Measurements from ENCODE around the gene CELF1.

DNA sequence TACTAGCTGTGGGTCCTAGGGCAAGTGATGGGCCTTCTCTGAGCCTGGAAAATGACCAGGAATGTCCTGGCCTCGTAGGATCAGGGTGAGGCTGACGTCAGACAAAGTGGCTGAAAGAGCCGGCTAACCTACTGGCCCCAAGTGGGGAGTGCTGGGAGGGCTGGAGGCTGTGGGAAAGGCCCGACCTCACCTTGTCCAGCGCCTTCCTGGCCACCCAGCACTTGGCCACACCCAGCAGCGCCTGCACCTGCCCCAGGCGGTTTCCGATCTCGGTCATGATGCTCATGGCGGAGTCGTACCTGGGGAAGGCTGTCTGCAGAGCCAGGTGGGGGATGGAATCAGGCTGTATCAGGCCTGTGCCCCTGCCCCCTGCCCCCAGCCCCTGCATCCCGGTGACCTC is 111.5 kb downstream of the CELF1 start:
- no peak for TF ChIP-seq MXI1 (IDR thresholded peaks at IDR 0.05; ENCODE audit: low read depth, low read length)
- no peak for TF ChIP-seq CEBPB (IDR thresholded peaks at IDR 0.05; ENCODE audit: borderline replicate concordance in 1 of 2, low read depth in 2 of 2, low read length in 2 of 2)
- TF ChIP-seq, protein P1, sequence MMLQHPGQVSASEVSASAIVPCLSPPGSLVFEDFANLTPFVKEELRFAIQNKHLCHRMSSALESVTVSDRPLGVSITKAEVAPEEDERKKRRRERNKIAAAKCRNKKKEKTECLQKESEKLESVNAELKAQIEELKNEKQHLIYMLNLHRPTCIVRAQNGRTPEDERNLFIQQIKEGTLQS (IDR thresholded peaks at IDR 0.05; ENCODE audit: borderline replicate concordance, extremely low read depth, low read depth, low read length), result no peak
- no peak for TF ChIP-seq EP300 (IDR thresholded peaks at IDR 0.05; ENCODE audit: borderline replicate concordance in 1 of 2, control insufficient read depth in 1 of 2, low read depth in 2 of 2, low read length in 2 of 2)
- TF ChIP-seq HDGF (IDR thresholded peaks at IDR 0.05), result no peak
- TF ChIP-seq, protein P2, sequence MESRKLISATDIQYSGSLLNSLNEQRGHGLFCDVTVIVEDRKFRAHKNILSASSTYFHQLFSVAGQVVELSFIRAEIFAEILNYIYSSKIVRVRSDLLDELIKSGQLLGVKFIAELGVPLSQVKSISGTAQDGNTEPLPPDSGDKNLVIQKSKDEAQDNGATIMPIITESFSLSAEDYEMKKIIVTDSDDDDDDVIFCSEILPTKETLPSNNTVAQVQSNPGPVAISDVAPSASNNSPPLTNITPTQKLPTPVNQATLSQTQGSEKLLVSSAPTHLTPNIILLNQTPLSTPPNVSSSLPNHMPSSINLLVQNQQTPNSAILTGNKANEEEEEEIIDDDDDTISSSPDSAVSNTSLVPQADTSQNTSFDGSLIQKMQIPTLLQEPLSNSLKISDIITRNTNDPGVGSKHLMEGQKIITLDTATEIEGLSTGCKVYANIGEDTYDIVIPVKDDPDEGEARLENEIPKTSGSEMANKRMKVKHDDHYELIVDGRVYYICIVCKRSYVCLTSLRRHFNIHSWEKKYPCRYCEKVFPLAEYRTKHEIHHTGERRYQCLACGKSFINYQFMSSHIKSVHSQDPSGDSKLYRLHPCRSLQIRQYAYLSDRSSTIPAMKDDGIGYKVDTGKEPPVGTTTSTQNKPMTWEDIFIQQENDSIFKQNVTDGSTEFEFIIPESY (IDR thresholded peaks at IDR 0.05), result no peak
- TF ChIP-seq, protein P3, sequence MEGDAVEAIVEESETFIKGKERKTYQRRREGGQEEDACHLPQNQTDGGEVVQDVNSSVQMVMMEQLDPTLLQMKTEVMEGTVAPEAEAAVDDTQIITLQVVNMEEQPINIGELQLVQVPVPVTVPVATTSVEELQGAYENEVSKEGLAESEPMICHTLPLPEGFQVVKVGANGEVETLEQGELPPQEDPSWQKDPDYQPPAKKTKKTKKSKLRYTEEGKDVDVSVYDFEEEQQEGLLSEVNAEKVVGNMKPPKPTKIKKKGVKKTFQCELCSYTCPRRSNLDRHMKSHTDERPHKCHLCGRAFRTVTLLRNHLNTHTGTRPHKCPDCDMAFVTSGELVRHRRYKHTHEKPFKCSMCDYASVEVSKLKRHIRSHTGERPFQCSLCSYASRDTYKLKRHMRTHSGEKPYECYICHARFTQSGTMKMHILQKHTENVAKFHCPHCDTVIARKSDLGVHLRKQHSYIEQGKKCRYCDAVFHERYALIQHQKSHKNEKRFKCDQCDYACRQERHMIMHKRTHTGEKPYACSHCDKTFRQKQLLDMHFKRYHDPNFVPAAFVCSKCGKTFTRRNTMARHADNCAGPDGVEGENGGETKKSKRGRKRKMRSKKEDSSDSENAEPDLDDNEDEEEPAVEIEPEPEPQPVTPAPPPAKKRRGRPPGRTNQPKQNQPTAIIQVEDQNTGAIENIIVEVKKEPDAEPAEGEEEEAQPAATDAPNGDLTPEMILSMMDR (IDR thresholded peaks at IDR 0.05 in 2 of 3, conservative IDR thresholded peaks at IDR 0.05 in 1 of 3; ENCODE audit: control insufficient read depth in 2 of 3, extremely low read depth in 1 of 3, insufficient read depth in 1 of 3, low read depth in 3 of 3, low read length in 3 of 3), result no peak
